GM19023 (cell line): ENCODE measurements around the gene MRPL36.
"Not testable (repeated sequence)": the region's sequence is repeated elsewhere in the genome, so short reads cannot be mapped to it uniquely, and the experiment has no call there.

Experiments used
- ATAC-seq: cut with Tn5 transposase; IDR thresholded peaks from one replicate; pipeline ENCODE4 v1.9.1; 2021; ENCODE audit warnings: mild to moderate bottlenecking, moderate library complexity; ENCODE audit not compliant: unreplicated experiment

MRPL36 gene

GRCh38 chr5:1797103-1797800 is 2.4 kb downstream of the MRPL36 start:
- ATAC-seq, result no peak

GRCh38 chr5:1796371-1797102 is 3.1 kb downstream of the MRPL36 start:
- no peak for ATAC-seq

- no peak for ATAC-seq
Observed at GRCh38 chr5:1795931-1796330, 3.7 kb downstream of the MRPL36 start.

GRCh38 chr5:1795506-1795905 is 4.1 kb downstream of the MRPL36 start:
- ATAC-seq, result no peak

GRCh38 chr5:1794901-1795290 is 4.7 kb downstream of the MRPL36 start:
- no peak for ATAC-seq

GRCh38 chr5:1793966-1794900 is 5.4 kb downstream of the MRPL36 start:
- ATAC-seq, result no peak

GRCh38 chr5:1793301-1793740 is 6.3 kb downstream of the MRPL36 start:
- no peak for ATAC-seq

- peak; percentile 93 for ATAC-seq
Observed at GRCh38 chr5:1792842-1793266, 6.8 kb downstream of the MRPL36 start.

- no peak for ATAC-seq
Observed at GRCh38 chr5:1791176-1791575, 8.5 kb downstream of the MRPL36 start.

GRCh38 chr5:1789834-1790471 is 9.7 kb downstream of the MRPL36 start:
- no peak for ATAC-seq

GRCh38 chr5:1789438-1789833 is 10.2 kb downstream of the MRPL36 start:
- ATAC-seq, result not testable (repeated sequence)

- ATAC-seq, result no peak
Observed at GRCh38 chr5:1788828-1789227, 10.8 kb downstream of the MRPL36 start.

GRCh38 chr5:1788200-1788599 is 11.4 kb downstream of the MRPL36 start:
- ATAC-seq, result no peak

- no peak for ATAC-seq
Observed at GRCh38 chr5:1787472-1788047, 12.1 kb downstream of the MRPL36 start.

GRCh38 chr5:1786621-1787471 is 12.8 kb downstream of the MRPL36 start:
- ATAC-seq, result no peak

GRCh38 chr5:1785984-1786383 is 13.7 kb downstream of the MRPL36 start:
- ATAC-seq, result no peak

- no peak for ATAC-seq
Observed at GRCh38 chr5:1785062-1785461, 14.6 kb downstream of the MRPL36 start.

- no peak for ATAC-seq
Observed at GRCh38 chr5:1784197-1785050, 15.2 kb downstream of the MRPL36 start.

- peak; percentile 83 for ATAC-seq
Observed at GRCh38 chr5:1783216-1783554, 16.5 kb downstream of the MRPL36 start.
